ENCODE data around the gene ZDHHC17.
A peak's percentile ranks its signal among the peaks of the same experiment; 100 is the strongest.
"Not testable (repeated sequence)": the region's sequence is repeated elsewhere in the genome, so short reads cannot be mapped to it uniquely, and the experiment has no call there.

Gene ZDHHC17

DNA sequence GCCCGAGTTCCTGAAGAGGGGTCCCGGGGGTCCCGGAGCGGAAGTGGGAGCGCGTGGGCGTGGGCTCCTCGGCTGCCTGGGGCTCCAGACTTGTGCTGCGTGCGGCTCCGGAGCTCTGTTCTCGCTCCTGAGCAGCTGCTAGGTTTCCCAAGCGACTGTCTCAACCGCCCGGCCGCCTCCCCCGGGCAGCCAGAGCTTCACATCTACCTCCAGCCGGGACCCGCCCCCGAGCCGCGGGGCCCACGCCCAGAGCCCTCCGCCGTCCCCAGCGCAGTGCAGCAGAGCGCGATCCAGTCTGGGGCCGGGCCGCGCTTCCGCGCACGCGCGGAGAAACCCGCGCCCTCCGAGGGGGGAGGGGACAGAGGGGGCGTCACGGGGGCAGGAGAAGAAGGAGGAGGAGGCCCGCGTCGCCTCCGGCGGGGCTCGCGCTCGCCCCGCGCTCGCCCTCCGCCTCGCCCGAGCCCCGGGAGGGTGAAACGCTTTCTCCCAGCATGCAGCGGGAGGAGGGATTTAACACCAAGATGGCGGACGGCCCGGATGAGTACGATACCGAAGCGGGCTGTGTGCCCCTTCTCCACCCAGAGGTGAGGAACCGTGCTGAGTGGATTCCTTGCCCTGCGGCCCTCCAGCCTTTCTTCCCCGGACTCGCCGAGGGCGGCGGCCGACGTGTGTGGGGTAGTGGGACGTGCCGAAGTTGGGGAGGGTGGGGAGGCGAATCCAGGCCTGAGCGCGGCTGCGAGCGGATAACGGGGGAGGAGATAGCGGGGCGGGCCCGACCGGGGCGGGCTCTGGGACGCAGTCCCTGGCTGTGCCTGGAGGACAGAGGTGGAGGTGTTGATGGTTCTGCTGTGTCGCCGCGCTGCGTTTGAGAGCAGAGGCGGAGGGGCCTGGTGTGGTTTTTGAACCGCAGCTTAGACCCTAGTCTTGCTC, at the start of gene ZDHHC17:
Gene ZDHHC17 (plus strand): TSS at position 370 of the 930 bp plus-strand sequence. CDS start 122 bp downstream, at position 492.
- peak; percentile 92 for DNase-seq

DNA sequence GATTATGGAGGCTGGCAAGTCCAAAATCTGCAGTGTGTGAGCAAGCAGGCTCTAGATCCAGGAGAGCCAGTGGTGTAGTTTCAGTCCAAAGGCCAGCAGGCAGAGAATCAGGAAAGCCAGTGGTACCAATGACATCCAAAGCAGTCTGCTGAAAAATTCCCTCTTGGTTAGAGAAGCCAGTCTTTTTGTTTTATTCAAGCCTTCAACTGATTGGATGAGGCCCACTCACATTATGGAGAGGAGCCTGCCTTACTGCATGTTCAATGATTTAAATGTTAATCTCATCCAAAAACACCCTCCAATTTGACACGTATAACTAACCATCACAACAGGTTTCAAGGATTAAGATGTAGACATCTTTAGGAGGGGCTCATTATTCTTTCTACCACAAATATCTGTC, 49.5 kb upstream of the ZDHHC17 start:
- DNase-seq, result no peak

DNA sequence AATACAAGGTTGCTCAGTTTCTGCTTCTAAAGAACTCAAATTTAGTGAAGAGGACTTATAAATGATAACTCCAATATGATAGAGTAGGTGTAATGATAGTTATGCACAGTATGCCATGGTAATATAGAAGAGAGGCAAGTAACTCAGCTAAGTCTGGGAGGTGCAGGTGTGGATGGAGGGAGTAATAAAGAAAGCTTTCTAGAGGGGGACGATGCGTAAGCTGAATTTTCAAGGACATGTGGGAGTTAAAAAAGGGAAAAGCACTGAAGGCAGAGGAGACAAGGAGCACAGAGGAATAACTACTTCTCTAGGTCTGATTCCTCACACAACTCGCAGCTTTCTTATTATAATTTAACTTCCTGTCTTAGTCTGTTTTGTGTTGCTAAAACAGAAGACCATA, 49.1 kb upstream of the ZDHHC17 start:
- DNase-seq, result no peak

- no peak for DNase-seq
These were observed 48.6 kb upstream of the ZDHHC17 start for GRCh38 chr12:76715332-76715731.

- no peak for DNase-seq
These were observed 46.6 kb upstream of the ZDHHC17 start for GRCh38 chr12:76717314-76717713.

DNA sequence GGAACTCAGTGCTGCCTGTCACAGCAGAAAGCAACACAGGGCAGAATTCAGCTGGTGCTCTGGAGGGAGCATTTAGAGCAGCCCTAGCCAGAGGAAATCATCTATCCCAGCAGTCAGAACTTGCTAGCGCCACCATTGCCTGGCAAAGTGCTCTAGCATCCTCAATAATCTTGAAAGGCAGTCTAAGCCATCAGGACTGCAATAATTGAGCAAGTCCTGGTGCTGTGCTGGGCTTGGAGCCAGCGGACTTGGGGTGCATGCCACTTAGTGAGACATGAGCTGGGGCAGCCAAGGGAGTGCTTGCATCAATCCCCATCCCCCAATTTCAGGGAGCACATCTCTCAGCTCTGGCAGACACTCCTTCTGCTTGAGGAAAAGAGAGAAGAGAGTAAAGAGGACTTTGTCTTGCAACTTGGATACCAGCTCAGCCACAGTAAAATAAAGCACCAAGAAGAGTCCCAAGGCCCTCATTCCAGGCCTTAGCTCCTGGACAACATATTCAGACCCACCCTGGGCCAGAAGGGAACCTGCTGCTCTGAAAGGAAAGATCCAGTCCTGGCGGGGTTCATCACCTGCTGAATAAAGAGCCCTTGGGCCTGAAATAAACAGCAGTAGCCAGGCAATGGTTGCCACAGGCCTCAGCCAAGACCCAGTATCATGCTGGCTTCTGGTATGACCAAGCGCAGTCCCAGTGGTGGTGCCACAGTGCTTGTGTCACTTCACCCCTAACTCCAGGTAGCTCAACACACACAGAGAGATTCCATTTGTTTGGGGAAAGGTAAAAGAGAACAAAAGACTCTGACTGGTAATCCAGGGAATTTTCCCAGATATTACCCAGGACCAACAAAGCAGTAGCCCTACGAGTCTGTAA, 44.5 kb upstream of the ZDHHC17 start:
- no peak for DNase-seq

- no peak for DNase-seq
These were observed 43.8 kb upstream of the ZDHHC17 start for GRCh38 chr12:76720068-76720467.

- DNase-seq, result no peak
These were observed 37.3 kb upstream of the ZDHHC17 start for GRCh38 chr12:76726626-76727025.

GRCh38 chr12:76732188-76732587, 31.7 kb upstream of the ZDHHC17 start:
- not testable (repeated sequence) for DNase-seq

DNA sequence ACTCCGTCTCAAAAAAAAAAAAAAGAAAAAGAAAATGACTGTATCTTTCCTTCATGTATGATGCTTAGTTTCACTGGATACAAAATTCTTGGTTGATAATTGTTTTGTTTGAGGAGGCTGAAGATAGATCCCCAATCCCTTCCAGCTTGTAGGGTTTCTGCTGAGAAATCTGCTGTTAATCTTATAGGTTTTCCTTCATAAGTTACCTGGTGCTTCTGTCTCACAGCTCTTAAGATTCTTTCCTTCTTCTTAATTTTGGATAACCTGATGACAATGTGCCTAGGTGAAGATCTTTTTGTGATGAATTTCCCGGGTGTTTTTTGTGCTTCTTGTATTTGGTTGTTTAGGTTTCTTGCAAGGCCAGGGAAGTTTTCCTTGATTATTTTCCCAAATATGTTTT, 26.2 kb upstream of the ZDHHC17 start:
- DNase-seq, result not testable (repeated sequence)

DNA sequence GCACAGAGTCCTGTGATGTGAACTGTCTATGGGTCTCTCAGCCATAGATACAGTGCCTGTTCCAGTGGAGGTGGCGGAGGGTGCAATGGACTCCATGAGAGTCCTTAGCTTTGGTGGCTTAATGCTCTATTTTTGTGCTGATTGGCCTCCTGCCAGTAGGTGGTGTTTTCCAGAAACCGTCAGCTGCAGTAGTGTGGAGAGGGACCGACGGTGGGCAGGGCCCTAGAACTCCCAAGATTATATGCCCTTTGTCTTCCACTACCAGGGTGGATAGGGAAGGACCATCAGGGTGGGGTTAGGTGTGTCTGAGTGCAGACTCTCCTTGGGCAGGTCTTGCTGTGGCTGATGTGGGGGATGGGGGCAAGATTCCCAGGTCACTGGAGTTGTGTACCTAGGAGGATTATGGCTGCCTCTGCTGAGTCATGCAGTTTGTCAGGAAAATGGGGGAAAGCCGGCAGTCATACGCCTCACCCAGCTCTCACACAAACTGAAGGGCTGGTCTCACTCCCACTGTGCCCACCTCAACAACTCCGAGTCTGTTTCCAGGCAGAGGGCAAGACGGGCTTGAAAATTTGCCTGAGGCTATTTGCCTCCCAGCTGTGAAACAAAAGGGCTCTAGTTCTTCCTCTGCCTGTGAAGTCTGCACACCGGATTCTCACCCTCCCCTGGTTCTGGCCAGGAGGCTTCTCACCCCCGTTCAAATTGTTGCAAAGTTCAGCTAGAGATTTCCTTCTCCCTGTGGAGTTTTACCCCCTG, 24.9 kb upstream of the ZDHHC17 start:
- DNase-seq, result no peak

DNA sequence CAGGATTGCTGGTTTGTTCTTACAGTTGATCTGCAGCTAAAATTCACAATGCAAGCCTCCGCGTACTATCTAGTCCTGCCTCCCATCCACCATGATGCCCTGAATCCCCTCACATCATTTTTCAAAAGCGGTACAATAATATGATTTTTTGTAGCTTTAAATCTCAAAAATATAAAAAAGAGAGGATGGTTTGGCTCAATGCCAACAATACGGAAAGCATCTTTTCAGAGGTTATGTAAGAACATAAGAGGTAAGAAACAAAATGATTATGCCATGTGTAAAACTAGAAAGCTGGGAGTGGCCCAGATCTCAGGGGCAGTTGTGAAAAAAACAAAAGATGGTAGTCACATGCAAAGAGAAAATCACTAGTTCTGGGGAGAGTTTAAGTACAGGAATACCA, 24.0 kb upstream of the ZDHHC17 start:
- no peak for DNase-seq

DNA sequence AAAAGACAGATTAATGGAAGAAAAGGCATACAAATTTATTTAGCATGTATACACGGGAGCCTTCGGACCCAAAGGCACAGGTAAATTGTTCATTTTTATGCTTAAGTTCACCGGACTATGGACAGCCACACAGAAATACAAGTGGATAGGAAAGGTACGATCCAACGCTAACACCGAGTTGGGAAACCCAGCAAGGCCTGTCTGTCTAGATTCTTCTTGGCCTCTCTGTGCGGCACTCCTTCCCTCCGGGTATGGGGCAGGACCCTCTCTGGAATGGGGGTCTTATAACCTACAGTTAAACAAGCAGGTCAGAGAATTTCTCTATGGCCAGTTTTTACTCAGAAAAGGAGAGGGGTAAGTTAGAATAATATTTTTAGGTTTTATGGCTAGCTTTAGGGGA, 23.4 kb upstream of the ZDHHC17 start:
- DNase-seq, result no peak

DNA sequence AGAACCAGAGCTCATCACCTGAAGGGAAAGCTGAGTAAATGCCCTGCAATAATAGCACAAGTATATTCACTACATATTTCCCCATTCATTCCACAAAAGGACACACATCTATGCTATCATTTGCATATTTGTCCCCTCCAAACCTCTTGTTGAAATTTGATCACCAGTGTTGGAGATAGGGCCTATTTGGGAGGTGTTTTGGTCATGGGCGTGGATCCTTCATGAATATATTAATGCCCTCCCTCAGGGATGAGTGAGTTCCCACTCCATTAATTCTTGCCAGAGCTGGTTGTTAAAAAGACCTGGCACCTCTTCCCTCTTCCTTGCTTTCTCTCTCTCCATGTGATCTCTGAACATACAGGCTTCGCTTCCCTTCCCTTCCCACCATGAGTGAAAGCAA, 18.6 kb upstream of the ZDHHC17 start:
- DNase-seq, result no peak

DNA sequence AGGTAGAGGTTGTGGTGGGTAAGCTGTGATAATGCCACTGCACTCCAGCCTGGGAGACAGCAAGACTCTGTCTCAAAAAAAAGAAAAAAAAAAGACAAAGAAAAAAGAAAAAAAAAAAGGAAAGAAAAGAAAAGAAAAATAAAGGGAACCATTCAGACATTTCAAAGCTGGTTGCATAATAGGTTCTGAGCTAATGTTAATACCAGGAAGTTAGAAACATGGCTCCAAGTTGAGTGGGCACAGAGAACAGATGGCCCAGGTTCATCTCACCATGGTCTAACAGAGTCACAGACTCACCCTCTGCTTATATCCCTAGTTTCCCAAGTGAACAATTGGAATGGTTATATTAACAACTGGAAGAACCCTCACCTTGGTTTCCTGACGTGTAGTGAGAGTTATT, 17.4 kb upstream of the ZDHHC17 start:
- DNase-seq, result no peak

GRCh38 chr12:76747245-76747644, 16.7 kb upstream of the ZDHHC17 start:
- DNase-seq, result no peak

GRCh38 chr12:76755829-76756379, 8.0 kb upstream of the ZDHHC17 start:
- no peak for DNase-seq

DNA sequence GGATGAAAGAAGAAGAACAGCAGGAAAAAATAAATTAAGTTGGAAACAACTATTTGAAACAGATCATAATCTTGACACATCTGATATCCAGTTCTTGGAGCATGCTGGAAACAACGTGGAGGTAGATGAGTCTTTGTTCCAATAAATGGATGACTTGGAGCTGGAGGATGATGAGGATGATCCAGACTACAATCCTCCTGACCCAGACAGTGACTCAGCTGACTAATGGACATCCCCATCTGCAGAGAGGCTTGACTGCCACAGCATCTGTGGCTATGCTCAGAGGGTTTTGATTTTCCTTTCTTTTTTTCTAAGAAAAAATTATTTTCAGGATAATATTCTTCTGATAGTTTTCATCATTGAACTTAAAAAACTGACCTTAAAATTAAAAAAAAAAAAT, 6.2 kb upstream of the ZDHHC17 start:
- no peak for DNase-seq

GRCh38 chr12:76762601-76762980, 1.3 kb upstream of the ZDHHC17 start:
- DNase-seq, result no peak

DNA sequence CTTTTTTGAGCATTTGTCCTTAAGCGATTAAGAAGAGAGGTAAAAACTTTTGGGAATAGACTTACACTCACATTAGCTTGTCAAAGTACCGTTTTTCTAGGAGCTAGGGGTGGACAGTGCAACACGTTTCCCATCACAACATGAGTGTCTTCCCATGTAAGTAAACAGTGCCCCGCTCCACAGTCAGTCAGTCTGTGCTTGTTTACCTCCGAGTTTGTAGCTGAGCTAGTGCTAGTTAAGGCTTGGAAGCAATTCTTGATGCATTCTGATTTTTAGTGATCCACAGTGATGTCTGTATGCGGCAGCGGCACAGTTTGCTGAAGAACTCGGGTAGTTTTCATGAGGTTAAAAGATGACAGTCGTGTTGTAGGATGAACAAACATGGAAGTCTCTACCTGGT, 941 bp downstream of the ZDHHC17 start:
- peak; percentile 34 for DNase-seq

DNA sequence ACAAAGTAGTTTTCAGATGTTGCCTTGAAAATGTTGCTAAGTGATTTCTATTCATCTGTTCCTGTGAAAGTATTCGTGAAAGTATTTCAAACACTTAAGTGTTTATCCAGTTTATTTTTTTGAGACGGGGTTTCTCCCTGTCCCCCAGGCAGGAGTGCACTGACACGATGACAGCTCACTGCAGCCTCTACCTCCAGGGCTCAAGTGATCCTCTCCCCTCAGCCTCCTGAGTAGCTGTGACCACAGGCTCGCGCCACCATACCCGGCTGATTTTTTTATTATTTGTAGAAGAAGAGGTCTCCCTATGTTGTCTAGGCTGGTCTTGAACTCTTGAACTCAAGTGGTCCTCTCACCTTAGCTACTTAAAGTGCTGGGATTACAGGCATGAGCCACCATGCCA, 1.7 kb downstream of the ZDHHC17 start:
- no peak for DNase-seq

GRCh38 chr12:76766161-76766560, 2.2 kb downstream of the ZDHHC17 start:
- DNase-seq, result no peak

- no peak for DNase-seq
These were observed 4.7 kb downstream of the ZDHHC17 start for GRCh38 chr12:76768576-76768975.
